Activated T-cell treated with anti-CD3 and anti-CD28 coated beads for 4 hours (primary cell): ENCODE results near the gene OR1F1.
"Not testable (repeated sequence)": the region's sequence is repeated elsewhere in the genome, so short reads cannot be mapped to it uniquely, and the experiment has no call there.

ENCODE experiments used
- DNase-seq: peaks from one replicate; pipeline ENCODE4 v3.0.0-alpha.2; 2020

Gene OR1F1

GRCh38 chr16:3152027-3152276 lies 36.1 kb upstream of the OR1F1 start:
- no peak for DNase-seq

GRCh38 chr16:3152277-3152990 lies 35.6 kb upstream of the OR1F1 start:
- peak; percentile 76 for DNase-seq

GRCh38 chr16:3152991-3153368 lies 35.0 kb upstream of the OR1F1 start:
- DNase-seq: no peak

GRCh38 chr16:3155181-3155580 lies 32.8 kb upstream of the OR1F1 start:
- DNase-seq: no peak

- no peak for DNase-seq
These were observed 32.0 kb upstream of the OR1F1 start for GRCh38 chr16:3155972-3156371.

GRCh38 chr16:3157229-3158025 lies 30.6 kb upstream of the OR1F1 start:
- peak; percentile 21 for DNase-seq

GRCh38 chr16:3158026-3158509 lies 29.9 kb upstream of the OR1F1 start:
- no peak for DNase-seq

GRCh38 chr16:3158510-3159314 lies 29.3 kb upstream of the OR1F1 start:
- peak; percentile 92 for DNase-seq

GRCh38 chr16:3161235-3162018 lies 26.6 kb upstream of the OR1F1 start:
- DNase-seq: no peak

GRCh38 chr16:3164121-3164991 lies 23.6 kb upstream of the OR1F1 start:
- no peak for DNase-seq

GRCh38 chr16:3165111-3165822 lies 22.7 kb upstream of the OR1F1 start:
- DNase-seq: no peak

- no peak for DNase-seq
These were observed 21.5 kb upstream of the OR1F1 start for GRCh38 chr16:3166505-3166886.

GRCh38 chr16:3168729-3169128 lies 19.3 kb upstream of the OR1F1 start:
- not testable (repeated sequence) for DNase-seq

GRCh38 chr16:3170440-3171180 lies 17.4 kb upstream of the OR1F1 start:
- no peak for DNase-seq

- peak; percentile 56 for DNase-seq
These were observed 16.7 kb upstream of the OR1F1 start for GRCh38 chr16:3171181-3171854.

- DNase-seq: no peak
These were observed 16.0 kb upstream of the OR1F1 start for GRCh38 chr16:3171855-3172593.

GRCh38 chr16:3173892-3174617 lies 13.9 kb upstream of the OR1F1 start:
- no peak for DNase-seq

GRCh38 chr16:3174618-3175148 lies 13.3 kb upstream of the OR1F1 start:
- DNase-seq: no peak
